Measurements from ENCODE around the gene SNRPB. TPM values are rescaled to one million over a fixed set of nuclear protein-coding genes. Genes with fewer than 3 reads are reported as not detected.

The SNRPB gene
- total RNA-seq, 1 experiment from 2014 or later: 1,193 TPM

DNA sequence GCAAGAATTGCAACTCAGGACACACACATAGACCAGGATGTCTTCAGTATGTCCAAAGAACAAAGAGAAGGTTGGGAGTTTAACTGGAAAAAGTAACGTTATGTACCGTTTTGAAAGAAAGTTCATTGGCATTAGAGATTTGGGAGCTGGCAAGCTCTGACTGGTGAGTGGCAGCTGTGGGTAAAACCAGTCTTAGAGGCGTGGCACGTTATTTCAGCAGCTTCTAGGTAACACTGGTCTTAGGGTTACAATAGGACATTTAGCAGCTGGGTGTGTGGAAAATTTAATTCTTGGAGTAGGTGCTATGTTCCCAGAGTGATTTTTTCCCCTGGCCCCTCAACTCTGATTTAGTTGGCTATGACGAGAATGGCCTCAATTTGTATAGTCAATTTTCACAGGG lies 19.2 kb downstream of the SNRPB start:
- no peak for DNase-seq (ENCODE audit: low read depth)
- in situ Hi-C loops (cut with HindIII; ENCODE audit: low pct_unique_long_range_greater_than_20kb, low sequenced_read_pairs): no loop called here

DNA sequence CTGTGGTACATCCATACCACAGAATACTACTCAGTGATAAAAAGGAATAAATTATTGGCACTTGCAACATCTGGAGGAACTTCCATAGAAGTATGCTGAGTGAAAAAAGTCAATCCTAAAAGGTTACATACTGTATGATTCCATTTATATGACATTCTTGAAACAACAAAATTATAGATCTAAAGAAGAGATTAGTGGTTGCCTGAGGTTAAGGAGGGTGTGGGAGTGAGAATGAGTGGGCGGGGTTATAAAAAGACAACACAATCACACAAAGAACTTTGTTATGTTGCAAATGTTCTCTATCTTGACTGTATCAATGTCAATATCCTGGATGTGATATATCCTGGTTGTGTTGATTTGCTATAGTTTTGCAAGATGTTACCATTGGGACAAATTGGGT lies 21.2 kb downstream of the SNRPB start:
- in situ Hi-C loops (cut with HindIII; ENCODE audit: low pct_unique_long_range_greater_than_20kb, low sequenced_read_pairs): no loop called here
- DNase-seq (ENCODE audit: low read depth): no peak

DNA sequence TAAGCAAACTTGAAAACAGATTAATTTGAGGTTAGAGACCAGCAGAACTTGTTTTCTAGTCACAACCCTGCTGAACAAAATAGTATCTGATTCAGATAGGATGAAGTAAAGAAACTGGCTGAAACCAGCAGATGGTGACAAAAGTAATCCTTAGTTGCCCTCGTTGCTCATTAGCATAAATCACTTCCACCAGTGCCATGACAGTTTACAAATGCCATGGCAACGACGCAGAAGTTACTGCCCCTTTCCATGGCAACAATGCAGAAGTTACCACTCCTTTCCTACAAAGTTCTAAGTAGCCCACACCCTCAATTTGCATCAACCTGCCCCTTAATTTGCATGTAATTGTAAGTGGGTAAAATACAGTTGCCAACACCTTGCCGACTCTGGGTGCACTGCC lies 23.7 kb downstream of the SNRPB start:
- in situ Hi-C loops (cut with HindIII; ENCODE audit: low pct_unique_long_range_greater_than_20kb, low sequenced_read_pairs): no loop called here
- no peak for DNase-seq (ENCODE audit: low read depth)

DNA sequence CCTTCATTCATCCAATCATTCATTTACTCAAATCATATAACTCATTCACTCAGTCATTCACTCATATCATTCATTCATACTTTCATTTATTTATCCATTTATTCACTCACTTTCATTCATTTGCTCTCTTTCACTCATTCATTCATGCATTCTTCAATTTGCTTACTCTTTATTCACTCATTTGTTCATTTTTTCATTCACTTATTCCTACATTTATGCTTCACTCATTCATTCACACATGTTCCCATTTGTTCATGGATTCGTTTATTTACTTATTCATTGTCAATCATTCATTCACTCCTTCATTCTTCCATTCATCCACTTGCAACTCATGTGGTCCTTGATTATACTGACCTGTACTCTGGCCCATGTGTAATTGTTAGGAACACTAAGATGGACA lies 39.4 kb downstream of the SNRPB start:
- no peak for DNase-seq (ENCODE audit: low read depth)
- in situ Hi-C loops (cut with HindIII; ENCODE audit: low pct_unique_long_range_greater_than_20kb, low sequenced_read_pairs): loop anchor here (10.0 kb wide), 1 partner anchor 96 kb away; no protein-coding TSS in a partner anchor

DNA sequence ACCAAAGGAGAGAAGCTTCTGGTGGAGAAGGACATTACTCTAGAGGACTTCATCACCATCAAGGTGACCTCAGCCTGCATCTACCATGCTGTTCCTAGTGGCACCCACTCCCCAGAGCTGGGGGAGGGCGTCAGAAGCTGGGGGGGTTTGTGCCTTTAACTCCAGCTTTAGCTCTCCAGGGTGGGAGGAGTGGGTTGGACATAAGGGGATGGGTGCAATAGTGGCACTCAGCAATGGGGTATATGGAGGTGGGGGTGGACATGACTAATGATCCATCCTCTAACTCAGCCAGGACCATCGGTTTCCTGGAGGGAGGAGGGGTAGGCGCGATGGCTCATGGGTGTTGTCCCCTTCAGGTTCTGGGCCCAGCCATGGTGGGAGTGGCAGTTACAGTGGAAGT lies 40.1 kb downstream of the SNRPB start:
- in situ Hi-C loops (cut with HindIII; ENCODE audit: low pct_unique_long_range_greater_than_20kb, low sequenced_read_pairs): loop anchor here (10.0 kb wide), 1 partner anchor 96 kb away; no protein-coding TSS in a partner anchor
- DNase-seq (ENCODE audit: low read depth): no peak

DNA sequence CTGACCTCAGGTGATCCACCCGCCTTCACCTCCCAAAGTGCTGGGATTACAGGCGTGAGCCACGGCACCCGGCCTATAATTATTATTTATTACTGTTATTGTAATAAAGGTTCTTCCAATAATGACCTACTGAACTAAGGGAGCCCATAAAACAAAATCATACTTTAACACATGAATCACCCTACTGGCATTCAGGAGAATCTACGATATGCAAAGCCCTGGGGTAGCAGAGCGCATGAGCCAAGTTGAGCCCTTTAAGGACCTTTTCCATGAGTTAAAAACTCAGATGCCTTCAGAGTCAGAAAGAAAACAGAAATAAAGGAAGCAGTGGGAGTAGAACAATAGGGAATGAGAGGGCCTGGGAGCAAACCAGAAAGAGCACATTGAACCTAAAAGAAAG lies 41.5 kb downstream of the SNRPB start:
- no peak for DNase-seq (ENCODE audit: low read depth)
- in situ Hi-C loops (cut with HindIII; ENCODE audit: low pct_unique_long_range_greater_than_20kb, low sequenced_read_pairs): no loop called here

DNA sequence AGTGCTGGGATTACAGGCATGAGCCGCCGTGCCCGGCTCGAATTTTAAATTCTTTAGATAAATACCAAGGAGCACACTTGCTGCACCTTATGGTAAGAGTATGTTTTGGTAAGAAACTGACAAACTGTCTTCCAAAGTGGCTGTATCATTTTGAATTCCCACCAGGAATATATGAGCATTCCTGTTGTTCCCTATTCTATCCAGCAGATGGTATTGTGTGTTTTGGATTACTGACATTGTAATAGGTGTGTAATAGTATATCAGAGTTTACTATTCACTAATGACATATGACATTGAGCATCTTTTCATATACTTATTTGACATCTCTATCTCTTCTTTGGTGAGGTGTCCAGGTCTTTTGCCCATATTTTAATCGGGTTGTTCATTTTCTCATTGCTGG lies 49.3 kb downstream of the SNRPB start:
- DNase-seq (ENCODE audit: low read depth): no peak
- in situ Hi-C loops (cut with HindIII; ENCODE audit: low pct_unique_long_range_greater_than_20kb, low sequenced_read_pairs): no loop called here

DNA sequence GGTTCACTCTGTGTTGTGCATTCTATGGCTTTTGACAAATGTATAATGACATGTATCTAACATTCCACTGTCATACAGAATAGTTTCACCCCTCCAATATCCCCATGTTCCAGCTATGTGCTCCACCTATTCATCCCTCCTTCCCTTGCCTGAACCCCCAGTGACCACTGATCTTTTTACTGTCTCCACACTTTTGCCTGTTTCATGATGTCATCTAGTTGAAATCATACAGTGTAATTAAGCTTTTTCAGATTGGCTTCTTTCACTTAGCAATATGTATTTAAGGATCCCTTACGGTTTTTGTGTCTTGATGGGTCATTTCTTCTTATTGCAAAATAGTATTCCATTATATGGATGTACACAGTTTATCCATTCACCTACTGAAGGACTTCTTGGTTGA lies 50.1 kb downstream of the SNRPB start:
- in situ Hi-C loops (cut with HindIII; ENCODE audit: low pct_unique_long_range_greater_than_20kb, low sequenced_read_pairs): no loop called here
- no peak for DNase-seq (ENCODE audit: low read depth)

DNA sequence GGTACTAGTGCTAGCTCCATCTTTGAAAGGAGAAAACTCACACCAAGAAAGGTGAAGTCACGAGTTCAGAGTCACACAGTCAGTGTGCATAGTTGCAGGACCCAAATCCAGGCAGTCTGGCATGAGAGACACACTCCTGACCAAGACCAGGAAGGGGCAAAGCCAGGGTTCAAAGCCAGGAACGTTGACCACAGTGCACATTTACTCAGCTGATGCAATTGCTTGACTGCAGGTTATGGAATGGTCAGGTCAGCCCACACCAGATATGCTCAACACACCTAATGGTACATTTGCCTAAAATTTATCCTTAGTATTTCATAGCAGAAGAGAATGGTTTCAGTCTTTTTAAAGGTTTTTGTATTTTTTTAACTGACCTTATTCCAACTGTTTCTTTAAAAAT lies 52.2 kb downstream of the SNRPB start:
- DNase-seq (ENCODE audit: low read depth): no peak
- in situ Hi-C loops (cut with HindIII; ENCODE audit: low pct_unique_long_range_greater_than_20kb, low sequenced_read_pairs): no loop called here

DNA sequence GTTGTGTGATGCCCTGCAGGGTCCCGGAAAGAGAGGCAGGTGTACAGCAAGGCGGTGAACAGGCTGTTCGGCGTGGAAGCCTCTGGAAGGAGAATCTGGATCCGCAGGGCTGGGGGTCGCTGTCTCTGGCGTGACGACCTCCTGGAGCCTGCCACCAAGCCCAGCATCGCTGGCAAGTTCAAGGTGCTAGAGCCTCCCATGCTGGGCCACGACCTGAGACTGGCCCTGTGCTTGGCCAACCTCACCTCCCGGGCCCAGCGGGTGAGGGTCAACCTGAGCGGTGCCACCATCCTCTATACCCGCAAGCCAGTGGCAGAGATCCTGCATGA lies 53.4 kb downstream of the SNRPB start:
- no peak for DNase-seq (ENCODE audit: low read depth)
- in situ Hi-C loops (cut with HindIII; ENCODE audit: low pct_unique_long_range_greater_than_20kb, low sequenced_read_pairs): no loop called here

DNA sequence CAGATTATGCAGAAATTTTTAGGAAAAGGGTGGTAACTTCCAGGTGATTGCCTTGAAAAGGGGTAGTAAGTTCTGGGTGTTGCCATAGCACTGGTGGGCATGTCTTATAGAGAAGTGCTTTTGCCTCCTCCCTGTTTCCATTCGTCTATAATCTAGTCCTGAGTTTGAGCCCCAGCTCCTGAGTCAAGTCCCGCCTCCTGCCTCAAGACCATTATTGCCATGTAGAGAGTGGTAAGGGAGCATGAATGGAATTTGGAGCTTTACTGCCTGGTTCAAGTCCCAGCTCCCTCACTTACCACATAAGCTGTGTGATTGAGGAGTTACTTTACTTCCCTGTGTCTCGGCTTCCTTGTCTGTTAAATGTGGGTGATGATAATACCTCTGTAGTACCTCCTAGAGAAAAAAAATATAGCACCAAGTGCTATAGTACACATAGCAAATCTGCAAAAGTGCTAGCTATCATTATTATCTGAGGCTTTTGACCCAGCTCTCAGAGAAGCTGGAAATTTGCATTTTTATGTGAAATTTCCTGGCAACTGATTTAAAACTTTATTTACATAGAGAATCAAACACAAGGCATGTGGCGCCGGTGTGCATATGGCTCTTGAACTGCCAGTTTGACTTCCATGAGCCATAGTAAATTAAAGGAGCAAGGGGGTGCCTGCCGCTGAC lies 53.9 kb downstream of the SNRPB start:
- DNase-seq (ENCODE audit: low read depth): no peak

More for the DNA sequence above, 53.9 kb downstream of the SNRPB start:
- in situ Hi-C loops (cut with HindIII; ENCODE audit: low pct_unique_long_range_greater_than_20kb, low sequenced_read_pairs): no loop called here

Other genes starting within 250 kb of the SNRPB start
- 0.24 TPM in 1 of 2 replicates, not detected in the other for gene TGM3, start 174.8 kb downstream of the SNRPB start, total RNA-seq (2014; rRNA removed; shearing (Covaris generic); ENCODE audit: low replicate concordance)
- gene TGM6, start 89.9 kb downstream of the SNRPB start, total RNA-seq (2014; rRNA removed; shearing (Covaris generic); ENCODE audit: low replicate concordance): not detected in 2 replicates
- gene ZNF343, start 38.1 kb upstream of the SNRPB start, total RNA-seq (2014; rRNA removed; shearing (Covaris generic); ENCODE audit: low replicate concordance): 4.7 and 22.7 TPM in 2 replicates
- not detected in 2 replicates for gene TMC2, start 65.8 kb upstream of the SNRPB start, total RNA-seq (2014; rRNA removed; shearing (Covaris generic); ENCODE audit: low replicate concordance)
- gene NOP56, start 181.8 kb upstream of the SNRPB start, total RNA-seq (2014; rRNA removed; shearing (Covaris generic); ENCODE audit: low replicate concordance): 214 and 336 TPM in 2 replicates
- gene IDH3B, start 193.4 kb upstream of the SNRPB start, total RNA-seq (2014; rRNA removed; shearing (Covaris generic); ENCODE audit: low replicate concordance): 190 and 266 TPM in 2 replicates
- 9.6 and 12.7 TPM in 2 replicates for gene EBF4, start 222.0 kb upstream of the SNRPB start, total RNA-seq (2014; rRNA removed; shearing (Covaris generic); ENCODE audit: low replicate concordance)

All from Caki2 (cell line).